HepG2 (cell line): ENCODE data around the gene CASKIN2. TPM values are rescaled to one million over a fixed set of nuclear protein-coding genes. Genes with fewer than 3 reads are reported as not detected.

Source experiments
- DMAP1 ChIP-seq: IDR thresholded peaks from 2 replicates; pipeline ENCODE4 v1.6.1; 2016
- EHMT2 ChIP-seq: fragments of 200-600 bp; sonication (generic); IDR thresholded peaks from 2 replicates; pipeline ENCODE4 v1.7.0; 2017; ENCODE audit warnings: antibody characterized with exemption, low read depth, low read length, borderline replicate concordance
- IRF2 ChIP-seq: IDR thresholded peaks from 2 replicates; pipeline ENCODE4 v1.6.1; 2018; ENCODE audit warnings: missing genetic modification reagents, missing compliant biosample characterization
- KLF6 ChIP-seq: IDR thresholded peaks from 2 replicates; pipeline ENCODE4 v1.8.0; 2016; ENCODE audit warnings: missing biosample characterization, missing genetic modification reagents
- MXD4 ChIP-seq: IDR thresholded peaks from 2 replicates; pipeline ENCODE4 v1.6.1; 2016; ENCODE audit warnings: mild to moderate bottlenecking, missing biosample characterization, missing genetic modification reagents
- NCOR1 ChIP-seq: fragments of 200-600 bp; sonication (generic); IDR thresholded peaks from 2 replicates; pipeline ENCODE4 v1.7.0; 2017; ENCODE audit warnings: antibody characterized with exemption, low read length, borderline replicate concordance
- POLR2G ChIP-seq: fragments of 200-400 bp; formaldehyde crosslinking; IDR thresholded peaks from 2 replicates; pipeline ENCODE4 v1.6.1; 2018; ENCODE audit warnings: mild to moderate bottlenecking, low read depth, low read length, moderate library complexity
- SALL2 ChIP-seq: sonication (generic); formaldehyde crosslinking; IDR thresholded peaks from 2 replicates; pipeline ENCODE4 v1.8.1; 2023; ENCODE audit warnings: mild to moderate bottlenecking, missing genetic modification reagents, inconsistent platforms
- SKI ChIP-seq: fragments of 450-650 bp; IDR thresholded peaks from one replicate; pipeline ENCODE4 v1.6.1; 2018; ENCODE audit warnings: mild to moderate bottlenecking; ENCODE audit not compliant: partially characterized antibody
- ZFY ChIP-seq: sonication (generic); formaldehyde crosslinking; IDR thresholded peaks from 2 replicates; pipeline ENCODE4 v1.4.0; 2020; ENCODE audit warnings: missing genetic modification reagents
- ZMYM4 ChIP-seq: sonication (generic); formaldehyde crosslinking; IDR thresholded peaks from 2 replicates; pipeline ENCODE4 v1.8.1; 2023; ENCODE audit warnings: mild to moderate bottlenecking, missing genetic modification reagents
- ZNF33B ChIP-seq: sonication (generic); formaldehyde crosslinking; IDR thresholded peaks from 2 replicates; pipeline ENCODE4 v1.5.1; 2020; ENCODE audit warnings: mild to moderate bottlenecking, missing genetic modification reagents
- ZNF484 ChIP-seq: sonication (generic); formaldehyde crosslinking; IDR thresholded peaks from 2 replicates; pipeline ENCODE4 v1.5.1; 2020; ENCODE audit warnings: mild to moderate bottlenecking, low read depth, missing genetic modification reagents, borderline replicate concordance
- ZNF598 ChIP-seq: sonication (generic); formaldehyde crosslinking; IDR thresholded peaks from 2 replicates; pipeline ENCODE4 v1.5.1; 2020; ENCODE audit warnings: mild to moderate bottlenecking, missing genetic modification reagents, borderline replicate concordance
- ZNF672 ChIP-seq: sonication (generic); formaldehyde crosslinking; IDR thresholded peaks from 2 replicates; pipeline ENCODE4 v1.8.1; 2022; ENCODE audit warnings: missing genetic modification reagents
- polyA plus RNA-seq, 8 experiments: library from polyadenylated mRNA; depleted of rRNA in 3 of 8; stranded (reverse) in 7 of 8; unstranded in 1 of 8; fragments of >200 nt; fragmentation: Illumina TruSeq in 4 of 8; extraction: Trizol in 4 of 8; gene quantifications; 2 replicates each; pipeline versions ENCODE4 v1.2.1 to v1.2.3, GENCODE V29; 2011 to 2016; ENCODE audit warnings: low read depth in 4 of 8, missing spikeins in 1 of 8, mixed read lengths in 1 of 8; ENCODE audit not compliant: insufficient read depth in 1 of 8
- total RNA-seq, 5 experiments: library from RNA; depleted of rRNA; stranded (reverse); fragments of >200 nt; fragmentation: Illumina TruSeq; extraction: Trizol; gene quantifications; 2 replicates each; pipeline ENCODE4 v1.2.3, GENCODE V29; 2016; ENCODE audit warnings: low read depth in 1 of 5
- TF ChIP-seq, protein P1 (sequence below): sonication (generic); formaldehyde crosslinking; IDR thresholded peaks from 2 replicates; pipeline ENCODE4 v1.4.0; 2020; ENCODE audit warnings: missing genetic modification reagents, borderline replicate concordance
- TF ChIP-seq, protein P2 (sequence below): sonication (generic); formaldehyde crosslinking; IDR thresholded peaks from 2 replicates; pipeline ENCODE4 v1.4.0; 2020; ENCODE audit warnings: missing genetic modification reagents
- TF ChIP-seq, protein P3 (sequence below): sonication (generic); formaldehyde crosslinking; IDR thresholded peaks from 2 replicates; pipeline ENCODE4 v1.5.0; 2020; ENCODE audit warnings: mild to moderate bottlenecking, missing genetic modification reagents, borderline replicate concordance

Gene CASKIN2
- total and polyA plus RNA-seq, 2 of the 13 experiments (the other 11 are each of a cell fraction or from before 2014, with no cell fraction given) = 5.2 to 7.8 TPM

DNA sequence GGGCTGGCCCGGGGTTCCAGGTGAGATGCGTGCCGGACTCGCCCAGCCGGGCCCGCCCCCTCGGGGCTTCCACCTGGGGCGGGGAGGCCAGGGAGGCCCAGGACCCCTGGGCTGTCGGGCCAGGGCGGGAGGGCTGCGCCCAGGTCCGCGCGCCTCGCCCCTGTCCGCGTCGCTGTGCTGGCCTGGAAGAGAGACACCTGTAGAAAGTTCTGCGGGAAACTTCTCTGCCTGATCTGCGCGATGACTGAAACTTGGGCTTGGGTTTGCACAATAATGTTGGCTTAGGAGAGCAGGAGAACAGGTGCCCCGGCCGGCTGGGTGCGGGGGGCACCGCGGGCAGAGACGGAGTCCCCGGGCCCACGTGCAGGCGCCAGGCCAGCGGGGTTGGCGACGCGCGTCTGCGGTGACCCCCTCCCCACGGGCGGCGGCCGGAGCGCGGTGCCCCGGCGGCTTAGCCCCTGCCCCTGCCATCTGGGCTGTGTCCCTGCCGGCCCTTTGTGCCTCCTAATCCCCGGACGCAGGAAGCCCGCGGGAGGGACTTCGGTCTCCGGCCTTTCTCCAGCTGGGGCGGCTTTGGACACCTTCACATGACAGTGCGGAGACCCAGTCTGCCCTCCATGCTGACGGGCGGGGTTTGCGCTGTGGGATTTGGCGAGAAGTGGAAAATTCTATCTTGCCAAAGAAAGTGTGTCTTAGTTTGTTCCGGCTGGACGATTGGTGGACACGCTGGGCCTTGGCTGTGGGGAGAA is 10.6 kb upstream of the CASKIN2 start (continued):
- TF ChIP-seq, protein P1, sequence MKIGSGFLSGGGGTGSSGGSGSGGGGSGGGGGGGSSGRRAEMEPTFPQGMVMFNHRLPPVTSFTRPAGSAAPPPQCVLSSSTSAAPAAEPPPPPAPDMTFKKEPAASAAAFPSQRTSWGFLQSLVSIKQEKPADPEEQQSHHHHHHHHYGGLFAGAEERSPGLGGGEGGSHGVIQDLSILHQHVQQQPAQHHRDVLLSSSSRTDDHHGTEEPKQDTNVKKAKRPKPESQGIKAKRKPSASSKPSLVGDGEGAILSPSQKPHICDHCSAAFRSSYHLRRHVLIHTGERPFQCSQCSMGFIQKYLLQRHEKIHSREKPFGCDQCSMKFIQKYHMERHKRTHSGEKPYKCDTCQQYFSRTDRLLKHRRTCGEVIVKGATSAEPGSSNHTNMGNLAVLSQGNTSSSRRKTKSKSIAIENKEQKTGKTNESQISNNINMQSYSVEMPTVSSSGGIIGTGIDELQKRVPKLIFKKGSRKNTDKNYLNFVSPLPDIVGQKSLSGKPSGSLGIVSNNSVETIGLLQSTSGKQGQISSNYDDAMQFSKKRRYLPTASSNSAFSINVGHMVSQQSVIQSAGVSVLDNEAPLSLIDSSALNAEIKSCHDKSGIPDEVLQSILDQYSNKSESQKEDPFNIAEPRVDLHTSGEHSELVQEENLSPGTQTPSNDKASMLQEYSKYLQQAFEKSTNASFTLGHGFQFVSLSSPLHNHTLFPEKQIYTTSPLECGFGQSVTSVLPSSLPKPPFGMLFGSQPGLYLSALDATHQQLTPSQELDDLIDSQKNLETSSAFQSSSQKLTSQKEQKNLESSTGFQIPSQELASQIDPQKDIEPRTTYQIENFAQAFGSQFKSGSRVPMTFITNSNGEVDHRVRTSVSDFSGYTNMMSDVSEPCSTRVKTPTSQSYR (CRISPR knock-in tag) = no peak
- TF ChIP-seq, protein P2, sequence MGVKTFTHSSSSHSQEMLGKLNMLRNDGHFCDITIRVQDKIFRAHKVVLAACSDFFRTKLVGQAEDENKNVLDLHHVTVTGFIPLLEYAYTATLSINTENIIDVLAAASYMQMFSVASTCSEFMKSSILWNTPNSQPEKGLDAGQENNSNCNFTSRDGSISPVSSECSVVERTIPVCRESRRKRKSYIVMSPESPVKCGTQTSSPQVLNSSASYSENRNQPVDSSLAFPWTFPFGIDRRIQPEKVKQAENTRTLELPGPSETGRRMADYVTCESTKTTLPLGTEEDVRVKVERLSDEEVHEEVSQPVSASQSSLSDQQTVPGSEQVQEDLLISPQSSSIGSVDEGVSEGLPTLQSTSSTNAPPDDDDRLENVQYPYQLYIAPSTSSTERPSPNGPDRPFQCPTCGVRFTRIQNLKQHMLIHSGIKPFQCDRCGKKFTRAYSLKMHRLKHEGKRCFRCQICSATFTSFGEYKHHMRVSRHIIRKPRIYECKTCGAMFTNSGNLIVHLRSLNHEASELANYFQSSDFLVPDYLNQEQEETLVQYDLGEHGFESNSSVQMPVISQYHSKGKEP (CRISPR knock-in tag) = peak; percentile 59; the same call in 1 of the 2 replicates
- no peak for TF ChIP-seq NCOR1
- no peak for TF ChIP-seq KLF6
- TF ChIP-seq SALL2 (CRISPR knock-in tag) = no peak
- TF ChIP-seq SKI = peak; percentile 9
- peak; percentile 53; the same call in 1 of the 2 replicates for TF ChIP-seq ZNF598 (CRISPR knock-in tag)
- TF ChIP-seq POLR2G = no peak
- TF ChIP-seq DMAP1 = peak; percentile 28; the same call in 1 of the 2 replicates
- no peak for TF ChIP-seq IRF2 (CRISPR knock-in tag)
- TF ChIP-seq ZFY = peak; percentile 76
- TF ChIP-seq ZMYM4 (CRISPR knock-in tag) = no peak
- no peak; the same call in 1 of the 2 replicates for TF ChIP-seq ZNF33B (CRISPR knock-in tag)
- no peak for TF ChIP-seq EHMT2
- TF ChIP-seq ZNF484 (CRISPR knock-in tag) = no peak
- TF ChIP-seq, protein P3, sequence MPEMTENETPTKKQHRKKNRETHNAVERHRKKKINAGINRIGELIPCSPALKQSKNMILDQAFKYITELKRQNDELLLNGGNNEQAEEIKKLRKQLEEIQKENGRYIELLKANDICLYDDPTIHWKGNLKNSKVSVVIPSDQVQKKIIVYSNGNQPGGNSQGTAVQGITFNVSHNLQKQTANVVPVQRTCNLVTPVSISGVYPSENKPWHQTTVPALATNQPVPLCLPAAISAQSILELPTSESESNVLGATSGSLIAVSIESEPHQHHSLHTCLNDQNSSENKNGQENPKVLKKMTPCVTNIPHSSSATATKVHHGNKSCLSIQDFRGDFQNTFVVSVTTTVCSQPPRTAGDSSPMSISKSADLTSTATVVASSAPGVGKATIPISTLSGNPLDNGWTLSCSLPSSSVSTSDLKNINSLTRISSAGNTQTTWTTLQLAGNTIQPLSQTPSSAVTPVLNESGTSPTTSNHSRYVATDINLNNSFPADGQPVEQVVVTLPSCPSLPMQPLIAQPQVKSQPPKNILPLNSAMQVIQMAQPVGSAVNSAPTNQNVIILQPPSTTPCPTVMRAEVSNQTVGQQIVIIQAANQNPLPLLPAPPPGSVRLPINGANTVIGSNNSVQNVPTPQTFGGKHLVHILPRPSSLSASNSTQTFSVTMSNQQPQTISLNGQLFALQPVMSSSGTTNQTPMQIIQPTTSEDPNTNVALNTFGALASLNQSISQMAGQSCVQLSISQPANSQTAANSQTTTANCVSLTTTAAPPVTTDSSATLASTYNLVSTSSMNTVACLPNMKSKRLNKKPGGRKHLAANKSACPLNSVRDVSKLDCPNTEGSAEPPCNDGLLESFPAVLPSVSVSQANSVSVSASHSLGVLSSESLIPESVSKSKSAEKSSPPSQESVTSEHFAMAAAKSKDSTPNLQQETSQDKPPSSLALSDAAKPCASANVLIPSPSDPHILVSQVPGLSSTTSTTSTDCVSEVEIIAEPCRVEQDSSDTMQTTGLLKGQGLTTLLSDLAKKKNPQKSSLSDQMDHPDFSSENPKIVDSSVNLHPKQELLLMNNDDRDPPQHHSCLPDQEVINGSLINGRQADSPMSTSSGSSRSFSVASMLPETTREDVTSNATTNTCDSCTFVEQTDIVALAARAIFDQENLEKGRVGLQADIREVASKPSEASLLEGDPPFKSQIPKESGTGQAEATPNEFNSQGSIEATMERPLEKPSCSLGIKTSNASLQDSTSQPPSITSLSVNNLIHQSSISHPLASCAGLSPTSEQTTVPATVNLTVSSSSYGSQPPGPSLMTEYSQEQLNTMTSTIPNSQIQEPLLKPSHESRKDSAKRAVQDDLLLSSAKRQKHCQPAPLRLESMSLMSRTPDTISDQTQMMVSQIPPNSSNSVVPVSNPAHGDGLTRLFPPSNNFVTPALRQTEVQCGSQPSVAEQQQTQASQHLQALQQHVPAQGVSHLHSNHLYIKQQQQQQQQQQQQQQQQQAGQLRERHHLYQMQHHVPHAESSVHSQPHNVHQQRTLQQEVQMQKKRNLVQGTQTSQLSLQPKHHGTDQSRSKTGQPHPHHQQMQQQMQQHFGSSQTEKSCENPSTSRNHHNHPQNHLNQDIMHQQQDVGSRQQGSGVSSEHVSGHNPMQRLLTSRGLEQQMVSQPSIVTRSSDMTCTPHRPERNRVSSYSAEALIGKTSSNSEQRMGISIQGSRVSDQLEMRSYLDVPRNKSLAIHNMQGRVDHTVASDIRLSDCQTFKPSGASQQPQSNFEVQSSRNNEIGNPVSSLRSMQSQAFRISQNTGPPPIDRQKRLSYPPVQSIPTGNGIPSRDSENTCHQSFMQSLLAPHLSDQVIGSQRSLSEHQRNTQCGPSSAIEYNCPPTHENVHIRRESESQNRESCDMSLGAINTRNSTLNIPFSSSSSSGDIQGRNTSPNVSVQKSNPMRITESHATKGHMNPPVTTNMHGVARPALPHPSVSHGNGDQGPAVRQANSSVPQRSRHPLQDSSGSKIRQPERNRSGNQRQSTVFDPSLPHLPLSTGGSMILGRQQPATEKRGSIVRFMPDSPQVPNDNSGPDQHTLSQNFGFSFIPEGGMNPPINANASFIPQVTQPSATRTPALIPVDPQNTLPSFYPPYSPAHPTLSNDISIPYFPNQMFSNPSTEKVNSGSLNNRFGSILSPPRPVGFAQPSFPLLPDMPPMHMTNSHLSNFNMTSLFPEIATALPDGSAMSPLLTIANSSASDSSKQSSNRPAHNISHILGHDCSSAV (CRISPR knock-in tag) = no peak
- TF ChIP-seq MXD4 (CRISPR knock-in tag) = peak; percentile 85
- TF ChIP-seq ZNF672 (CRISPR knock-in tag) = no peak
